Ovary (tissue), 3 donors: ENCODE results near the gene CASP2.

Experiments used
- CTCF ChIP-seq, 3 donors: fragments of 450-650 bp in 2 of 3; fragments of 200-600 bp in 1 of 3; IDR thresholded peaks; one replicate each; pipeline versions ENCODE4 v1.5.1 to v1.8.0; 2016 to 2022; ENCODE audit warnings: antibody characterized with exemption in 3 of 3, mild to moderate bottlenecking in 1 of 3
- EP300 ChIP-seq: sonication (generic); formaldehyde crosslinking; IDR thresholded peaks from one replicate; pipeline ENCODE4 v1.6.1; 2017; ENCODE audit warnings: antibody characterized with exemption
- POLR2A ChIP-seq: fragments of 450-650 bp; IDR thresholded peaks from one replicate; pipeline ENCODE4 v1.6.1; 2017; ENCODE audit warnings: antibody characterized with exemption, mild to moderate bottlenecking, moderate library complexity
- donor health status: DM: no; HTN: no; CAD: no.

- TF ChIP-seq CTCF (IDR thresholded peaks at IDR 0.05) = no peak
- TF ChIP-seq EP300 = no peak
- TF ChIP-seq POLR2A = no peak
These were observed 39.8 kb downstream of the CASP2 start for GRCh38 chr7:143327903-143328302.
